ENCODE results near the gene TBC1D7.

Gene TBC1D7

GRCh38 chr6:13267142-13267651, 61.1 kb downstream of the TBC1D7 start:
- no peak for DNase-seq

GRCh38 chr6:13263669-13264068, 64.7 kb downstream of the TBC1D7 start:
- no peak for DNase-seq

GRCh38 chr6:13262302-13263230, 65.8 kb downstream of the TBC1D7 start:
- no peak for DNase-seq

- DNase-seq, result no peak
Observed at GRCh38 chr6:13261464-13261994, 66.8 kb downstream of the TBC1D7 start.

GRCh38 chr6:13260831-13261230, 67.5 kb downstream of the TBC1D7 start:
- no peak for DNase-seq

- no peak for DNase-seq
Observed at GRCh38 chr6:13260101-13260598, 68.2 kb downstream of the TBC1D7 start.

- no peak for DNase-seq
Observed at GRCh38 chr6:13259393-13259792, 68.9 kb downstream of the TBC1D7 start.

- no peak for DNase-seq
Observed at GRCh38 chr6:13256266-13257001, 71.9 kb downstream of the TBC1D7 start.
